Activated naive CD4-positive, alpha-beta T cell treated with Interleukin-2 at 50 U/mL for 16 hours (primary cell): Measurements from ENCODE around the gene SYT6.

Experiments used
- DNase-seq: peaks from one replicate; pipeline ENCODE4 v3.0.0-alpha.2; 2020

SYT6 gene

GRCh38 chr1:114154146-114154962 lies 685 bp upstream of the SYT6 start:
- no peak for DNase-seq

- DNase-seq, result no peak
Measured at GRCh38 chr1:114152508-114153260, 985 bp downstream of the SYT6 start.

DNA sequence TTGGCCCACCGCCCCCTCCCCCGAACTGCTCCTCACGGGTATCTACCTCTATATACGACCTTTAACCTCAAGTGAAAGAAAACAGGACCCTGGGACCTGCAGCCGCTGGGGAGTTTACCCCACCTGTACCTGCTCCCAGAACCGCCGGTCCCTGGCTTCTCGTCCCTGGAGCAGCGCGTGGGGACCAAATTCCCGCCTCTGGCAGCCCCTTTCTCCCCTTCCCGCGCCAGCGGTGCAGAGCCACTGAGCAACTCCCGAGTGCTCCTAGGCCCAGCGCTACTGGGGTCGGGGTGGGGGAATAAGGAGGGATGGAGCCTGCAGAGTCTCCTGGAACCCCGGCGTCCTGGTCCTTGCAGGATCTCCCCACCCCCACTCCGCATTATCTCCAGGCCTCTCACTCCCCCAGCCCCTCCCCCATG lies 1.6 kb downstream of the SYT6 start:
- no peak for DNase-seq

- no peak for DNase-seq
Measured at GRCh38 chr1:114150016-114150415, 3.7 kb downstream of the SYT6 start.

- no peak for DNase-seq
Measured at GRCh38 chr1:114149211-114149610, 4.5 kb downstream of the SYT6 start.

- no peak for DNase-seq
Measured at GRCh38 chr1:114145504-114146151, 8.0 kb downstream of the SYT6 start.

- no peak for DNase-seq
Measured at GRCh38 chr1:114144016-114144415, 9.7 kb downstream of the SYT6 start.

DNA sequence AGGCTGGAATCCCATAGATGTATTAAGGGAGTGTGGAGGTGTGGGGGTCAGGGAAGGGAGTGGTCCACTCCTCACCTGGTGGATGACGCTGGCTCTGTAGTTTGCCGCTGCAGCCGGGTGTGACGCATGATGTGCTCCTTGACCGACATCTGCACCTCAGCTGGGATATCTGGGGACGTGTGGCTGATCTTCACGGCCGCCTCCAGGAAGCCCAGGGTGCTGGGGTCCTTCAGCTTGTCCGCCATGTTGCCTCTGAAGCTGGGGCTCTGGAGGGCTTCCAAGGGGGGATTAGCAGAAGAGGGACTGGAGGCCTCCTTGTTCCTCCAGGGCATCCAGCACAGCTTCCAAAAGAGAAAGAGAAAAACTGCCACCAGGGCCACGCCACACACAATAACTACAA lies 14.1 kb downstream of the SYT6 start:
- DNase-seq, result no peak

GRCh38 chr1:114137497-114137896 lies 16.2 kb downstream of the SYT6 start:
- no peak for DNase-seq

DNA sequence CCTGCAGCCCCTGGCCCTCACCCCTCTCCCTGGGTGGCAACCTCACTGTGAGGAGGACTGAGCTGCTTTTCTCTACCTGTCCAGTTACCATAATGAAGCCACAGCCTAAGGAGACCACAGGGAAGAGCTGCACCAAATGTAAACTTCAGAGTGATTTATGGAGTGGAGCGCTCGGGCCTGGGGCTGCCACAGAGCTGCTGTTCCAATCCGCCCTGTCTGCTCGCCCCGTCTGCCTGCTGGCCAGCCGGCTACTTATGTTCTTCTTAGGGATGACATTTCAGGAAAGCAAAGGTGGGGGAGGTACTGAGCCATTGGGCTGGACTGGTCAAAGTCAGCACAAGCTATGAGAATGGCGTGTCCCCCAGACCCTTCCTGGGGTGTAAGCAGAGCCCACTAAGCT lies 17.9 kb downstream of the SYT6 start:
- DNase-seq, result no peak

- no peak for DNase-seq
Measured at GRCh38 chr1:114134518-114134917, 19.2 kb downstream of the SYT6 start.

GRCh38 chr1:114133129-114133528 lies 20.5 kb downstream of the SYT6 start:
- no peak for DNase-seq

DNA sequence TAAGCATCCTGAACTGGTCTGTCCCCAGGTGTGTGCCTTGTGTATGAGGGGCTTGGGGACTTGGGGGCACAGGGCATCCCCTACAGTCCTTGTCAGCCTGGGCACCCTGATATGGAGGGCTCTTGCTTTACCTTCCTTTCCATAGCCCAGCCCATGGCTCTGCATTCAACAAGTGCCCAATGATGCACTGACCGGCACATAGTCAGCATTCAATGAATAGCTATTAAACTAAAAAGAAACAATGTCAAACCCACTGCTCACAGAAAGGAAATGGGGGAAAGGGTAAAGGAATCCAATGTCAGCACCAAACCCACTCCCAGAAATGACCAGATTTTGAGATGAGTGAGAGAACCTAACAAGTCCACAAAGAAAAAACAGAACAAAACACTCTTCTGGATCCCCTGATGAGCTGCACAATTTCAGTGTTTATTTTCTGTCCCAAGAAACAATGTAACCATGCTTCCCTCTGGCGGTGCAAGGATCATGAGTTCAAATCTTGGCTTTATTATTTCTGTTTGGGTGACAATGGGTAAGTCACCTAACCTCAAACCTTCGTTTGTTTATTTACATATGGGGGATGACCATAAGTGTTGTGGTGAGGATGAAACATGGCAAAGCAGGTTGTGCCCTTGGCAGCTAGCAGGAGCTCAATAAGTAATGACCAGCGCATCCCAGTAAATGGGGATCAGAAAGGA lies 22.0 kb downstream of the SYT6 start:
- DNase-seq, result no peak

DNA sequence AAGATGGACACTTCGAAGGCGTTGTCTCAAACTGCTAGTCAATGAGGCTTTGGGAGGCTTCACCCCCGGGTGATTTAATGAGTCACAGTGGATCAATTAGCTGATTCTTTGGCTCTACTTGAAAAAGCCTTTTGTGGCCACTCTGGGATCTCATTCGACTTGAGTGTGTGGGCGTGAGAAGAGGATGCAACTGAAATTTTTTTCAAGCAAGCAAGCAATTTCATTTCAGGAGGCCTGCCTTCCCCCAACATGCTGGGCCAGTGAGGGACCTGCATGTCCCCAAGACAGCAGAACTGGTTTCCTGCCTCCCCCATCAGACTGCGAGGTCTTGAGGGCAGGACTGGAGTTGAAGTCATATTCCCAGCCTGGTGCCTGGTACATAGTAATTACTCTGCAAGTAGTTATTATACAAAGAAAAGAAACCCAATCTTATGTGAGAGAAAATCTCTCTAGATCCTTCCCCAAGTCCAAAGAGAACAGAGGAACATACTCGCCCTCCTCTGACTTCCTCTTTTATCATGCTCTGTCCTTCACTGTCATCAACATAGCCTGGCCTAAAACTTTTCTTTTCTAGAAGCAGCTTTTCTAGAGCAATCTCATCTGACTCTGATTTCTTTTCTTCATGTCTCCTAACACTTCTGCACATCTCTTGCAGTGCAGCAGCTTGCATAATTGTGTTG lies 22.7 kb downstream of the SYT6 start:
- no peak for DNase-seq

- DNase-seq, result no peak
Measured at GRCh38 chr1:114130213-114130612, 23.5 kb downstream of the SYT6 start.

DNA sequence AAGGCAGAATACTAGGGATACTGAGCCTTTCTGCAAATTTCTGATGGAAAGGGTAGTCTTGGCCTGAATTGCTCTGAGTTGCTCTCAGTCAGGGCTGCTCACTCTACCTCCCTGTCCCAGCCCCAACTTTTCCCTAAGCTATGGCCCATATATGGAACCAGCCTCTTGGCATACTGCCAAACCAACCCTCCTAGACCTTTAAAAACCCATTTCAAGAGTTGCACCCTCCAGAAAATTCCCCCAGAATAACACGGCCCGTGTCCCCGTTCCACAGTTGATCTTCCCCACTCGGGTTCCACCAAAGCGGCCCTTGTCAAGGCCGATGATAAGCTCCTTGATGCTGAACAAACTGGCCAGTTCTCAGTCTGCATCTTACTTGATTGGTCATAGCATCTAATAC lies 25.4 kb downstream of the SYT6 start:
- DNase-seq, result no peak

GRCh38 chr1:114126261-114127095 lies 27.2 kb downstream of the SYT6 start:
- no peak for DNase-seq

- no peak for DNase-seq
Measured at GRCh38 chr1:114124644-114125043, 29.0 kb downstream of the SYT6 start.

- no peak for DNase-seq
Measured at GRCh38 chr1:114122941-114123618, 30.6 kb downstream of the SYT6 start.

- DNase-seq, result no peak
Measured at GRCh38 chr1:114118351-114118990, 35.2 kb downstream of the SYT6 start.

GRCh38 chr1:114117654-114118053 lies 36.0 kb downstream of the SYT6 start:
- DNase-seq, result no peak
